Nephron progenitor cell (in vitro differentiated cells): ENCODE results near the gene RAB23.

ENCODE experiments used
- DNase-seq: peaks from one replicate; pipeline ENCODE4 v3.0.0; 2021
- H3K27ac Mint-ChIP-seq: 2 replicates; pipeline ENCODE4 v1.8.0; 2021; ENCODE audit warnings: mild to moderate bottlenecking, moderate library complexity, mixed read lengths
- H3K27me3 Mint-ChIP-seq: 2 replicates; pipeline ENCODE4 v1.8.0; 2021; ENCODE audit warnings: mild to moderate bottlenecking, low read depth, mixed read lengths; ENCODE audit not compliant: poor library complexity
- H3K36me3 Mint-ChIP-seq: 2 replicates; pipeline ENCODE4 v1.8.0; 2021; ENCODE audit warnings: low read depth, mixed read lengths
- H3K4me1 Mint-ChIP-seq: 2 replicates; pipeline ENCODE4 v1.8.0; 2021; ENCODE audit warnings: mixed read lengths
- H3K4me3 Mint-ChIP-seq: 2 replicates; pipeline ENCODE4 v1.8.0; 2021; ENCODE audit warnings: mild to moderate bottlenecking, moderate library complexity, mixed read lengths
- H3K9me3 Mint-ChIP-seq: 2 replicates; pipeline ENCODE4 v1.8.0; 2021; ENCODE audit warnings: mild to moderate bottlenecking, moderate library complexity, mixed read lengths
- TF ChIP-seq, protein P1 (sequence below): fragments of 200-600 bp; sonication (generic); IDR thresholded peaks from 2 replicates; pipeline ENCODE4 v1.5.0; 2021; ENCODE audit warnings: antibody characterized with exemption

RAB23 gene

DNA sequence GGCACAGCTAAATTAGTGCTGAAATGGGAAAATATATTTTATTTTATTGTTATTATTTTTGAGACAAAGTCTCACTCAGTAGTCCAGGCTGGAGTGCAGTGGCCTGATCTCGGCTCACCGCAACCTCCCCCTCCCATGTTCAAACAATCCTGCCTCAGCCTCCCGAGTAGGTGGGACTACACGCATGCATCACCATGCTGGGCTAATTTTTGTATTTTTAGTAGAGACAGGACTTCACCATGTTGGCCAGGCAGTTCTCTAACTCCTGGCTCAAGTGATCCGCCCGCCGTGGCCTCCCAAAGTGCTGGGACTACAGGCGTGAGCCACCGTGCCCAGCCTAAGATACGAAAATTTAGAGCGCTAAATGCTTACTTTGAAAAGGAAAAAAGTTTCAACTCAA is 4.8 kb downstream of the RAB23 start:
- H3K4me3 Mint-ChIP-seq: peak overlapping the region; percentile 30
- H3K27me3 Mint-ChIP-seq: no peaks in the 10 kb centered on the region
- DNase-seq: no peak
- TF ChIP-seq, protein P1, sequence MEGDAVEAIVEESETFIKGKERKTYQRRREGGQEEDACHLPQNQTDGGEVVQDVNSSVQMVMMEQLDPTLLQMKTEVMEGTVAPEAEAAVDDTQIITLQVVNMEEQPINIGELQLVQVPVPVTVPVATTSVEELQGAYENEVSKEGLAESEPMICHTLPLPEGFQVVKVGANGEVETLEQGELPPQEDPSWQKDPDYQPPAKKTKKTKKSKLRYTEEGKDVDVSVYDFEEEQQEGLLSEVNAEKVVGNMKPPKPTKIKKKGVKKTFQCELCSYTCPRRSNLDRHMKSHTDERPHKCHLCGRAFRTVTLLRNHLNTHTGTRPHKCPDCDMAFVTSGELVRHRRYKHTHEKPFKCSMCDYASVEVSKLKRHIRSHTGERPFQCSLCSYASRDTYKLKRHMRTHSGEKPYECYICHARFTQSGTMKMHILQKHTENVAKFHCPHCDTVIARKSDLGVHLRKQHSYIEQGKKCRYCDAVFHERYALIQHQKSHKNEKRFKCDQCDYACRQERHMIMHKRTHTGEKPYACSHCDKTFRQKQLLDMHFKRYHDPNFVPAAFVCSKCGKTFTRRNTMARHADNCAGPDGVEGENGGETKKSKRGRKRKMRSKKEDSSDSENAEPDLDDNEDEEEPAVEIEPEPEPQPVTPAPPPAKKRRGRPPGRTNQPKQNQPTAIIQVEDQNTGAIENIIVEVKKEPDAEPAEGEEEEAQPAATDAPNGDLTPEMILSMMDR: no peak
- peaks cover 76% of the 10 kb centered on the region for H3K36me3 Mint-ChIP-seq
- H3K4me1 Mint-ChIP-seq: peaks cover 12% of the 10 kb centered on the region
- H3K9me3 Mint-ChIP-seq: peaks cover 62% of the 10 kb centered on the region
- H3K27ac Mint-ChIP-seq: no peak overlapping the region

DNA sequence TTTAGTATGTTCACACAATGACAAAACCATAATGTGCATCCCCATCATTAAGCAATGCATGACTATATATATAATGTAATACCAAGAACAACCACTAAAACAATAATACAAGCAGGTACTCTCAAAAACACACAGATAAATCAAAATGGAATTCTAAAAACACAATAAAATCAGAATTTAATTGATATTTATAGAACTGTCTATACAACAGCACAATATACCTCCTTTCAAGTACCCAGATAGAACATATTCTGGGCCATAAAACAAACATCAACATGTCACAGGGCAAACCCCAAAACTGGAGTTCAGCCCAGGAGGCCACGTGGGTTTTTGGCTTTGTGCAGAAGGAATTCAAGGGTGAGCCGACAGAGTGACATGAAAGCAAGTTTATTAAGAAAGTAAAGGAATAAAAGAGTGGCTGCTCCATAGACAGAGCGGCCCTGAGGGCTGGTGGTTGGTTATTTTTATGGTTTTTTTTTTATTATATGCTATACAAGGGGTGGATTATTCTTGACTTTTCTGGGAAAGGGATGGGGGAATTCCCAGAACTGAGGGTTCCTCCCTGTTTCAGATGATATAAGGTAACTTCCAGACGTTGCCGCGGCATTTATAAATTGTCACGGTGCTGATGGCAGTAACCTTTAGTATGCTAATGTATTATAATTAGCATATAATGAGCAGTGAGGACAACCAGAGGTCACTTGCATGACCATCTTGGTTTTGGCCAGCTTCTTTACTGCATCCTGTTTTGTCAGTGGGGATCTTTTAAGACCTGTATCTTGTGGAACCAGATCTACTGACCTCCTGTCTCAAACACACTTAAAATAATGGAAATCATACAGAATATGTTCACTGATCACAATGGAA is 5.6 kb downstream of the RAB23 start:
- Mint-ChIP-seq H3K36me3 (peaks cover 83% of the 10 kb centered on the region), H3K27ac (no peak overlapping the region), H3K4me1 (peaks cover 10% of the 10 kb centered on the region), H3K9me3 (peaks cover 62% of the 10 kb centered on the region), H3K4me3 (no peak overlapping the region), H3K27me3 (no peaks in the 10 kb centered on the region)
- TF ChIP-seq, protein P1: no peak
- no peak for DNase-seq

DNA sequence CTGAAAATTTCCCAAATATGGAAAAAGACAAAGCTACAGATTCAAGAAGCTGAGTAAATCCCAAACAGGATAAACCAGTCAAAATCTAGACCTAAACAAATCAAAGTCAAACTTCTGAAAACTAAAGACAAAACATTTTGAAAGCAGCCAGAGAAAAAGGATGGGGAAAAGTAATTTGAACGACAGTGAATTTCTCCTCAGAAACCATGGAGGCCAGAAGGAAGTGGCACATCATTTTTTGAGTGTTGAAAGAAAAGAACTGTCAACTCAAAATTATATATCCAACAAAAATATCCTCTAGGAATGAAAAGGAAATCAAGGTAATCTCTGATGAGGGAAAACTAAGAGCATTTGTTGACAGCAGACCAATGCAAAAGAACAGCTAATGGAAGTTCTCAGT is 6.8 kb downstream of the RAB23 start:
- TF ChIP-seq, protein P1: no peak
- H3K9me3 Mint-ChIP-seq: peaks cover 59% of the 10 kb centered on the region
- H3K27ac Mint-ChIP-seq: no peak overlapping the region
- H3K27me3 Mint-ChIP-seq: no peaks in the 10 kb centered on the region
- H3K4me1 Mint-ChIP-seq: peaks cover under 1% of the 10 kb centered on the region
- no peak for DNase-seq
- H3K4me3 Mint-ChIP-seq: no peak overlapping the region
- H3K36me3 Mint-ChIP-seq: peaks cover 79% of the 10 kb centered on the region

DNA sequence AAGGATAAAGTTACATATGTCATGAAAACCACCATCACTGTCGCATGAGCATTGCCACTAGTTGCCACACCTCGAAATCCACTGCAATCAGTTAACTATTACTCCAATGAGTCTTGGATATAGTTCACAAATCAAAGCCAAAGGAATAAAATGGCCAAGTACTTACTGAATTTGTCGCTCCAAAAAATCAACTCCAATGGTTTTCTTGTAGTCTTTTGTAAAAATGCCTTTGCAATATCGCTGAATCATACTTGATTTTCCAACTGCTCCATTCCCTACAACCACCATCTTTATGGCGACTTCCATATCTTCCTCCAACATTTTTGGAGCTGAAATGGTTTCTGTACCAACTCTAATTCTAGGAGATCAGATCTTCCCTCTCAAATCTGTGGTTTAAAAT is 12.0 kb downstream of the RAB23 start:
- no peaks in the 10 kb centered on the region for H3K27me3 Mint-ChIP-seq

DNA sequence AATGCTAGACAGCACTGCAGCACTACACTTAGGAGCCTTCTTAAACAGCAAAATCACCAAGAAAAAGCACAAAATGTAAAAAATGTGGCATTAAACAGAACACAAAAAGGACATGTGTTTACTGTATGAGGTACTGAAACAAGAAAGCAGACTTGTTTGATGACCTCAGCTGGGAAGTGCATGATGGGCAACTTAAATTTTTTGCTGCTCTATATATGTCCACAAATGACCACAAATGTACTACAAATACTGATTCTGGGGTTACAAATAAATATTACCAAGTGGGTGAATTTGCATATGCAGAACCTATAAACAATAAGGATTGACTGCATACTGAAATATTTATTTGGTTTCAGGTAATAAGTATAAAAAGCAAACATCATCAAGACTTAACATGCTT is 13.1 kb downstream of the RAB23 start:
- DNase-seq: no peak
- H3K27ac Mint-ChIP-seq: no peak overlapping the region
- H3K4me1 Mint-ChIP-seq: peaks cover 5% of the 10 kb centered on the region
- H3K4me3 Mint-ChIP-seq: no peak overlapping the region
- TF ChIP-seq, protein P1: no peak
- no peaks in the 10 kb centered on the region for H3K9me3 Mint-ChIP-seq
- H3K36me3 Mint-ChIP-seq: peaks cover 36% of the 10 kb centered on the region
- no peaks in the 10 kb centered on the region for H3K27me3 Mint-ChIP-seq

More for the DNA sequence above, 12.0 kb downstream of the RAB23 start:
- Mint-ChIP-seq H3K36me3 (peaks cover 46% of the 10 kb centered on the region), H3K9me3 (peaks cover 8% of the 10 kb centered on the region), H3K4me3 (no peak overlapping the region), H3K27ac (peak overlapping the region; percentile 27), H3K4me1 (peaks cover 5% of the 10 kb centered on the region)
- TF ChIP-seq, protein P1: no peak
- DNase-seq: no peak

DNA sequence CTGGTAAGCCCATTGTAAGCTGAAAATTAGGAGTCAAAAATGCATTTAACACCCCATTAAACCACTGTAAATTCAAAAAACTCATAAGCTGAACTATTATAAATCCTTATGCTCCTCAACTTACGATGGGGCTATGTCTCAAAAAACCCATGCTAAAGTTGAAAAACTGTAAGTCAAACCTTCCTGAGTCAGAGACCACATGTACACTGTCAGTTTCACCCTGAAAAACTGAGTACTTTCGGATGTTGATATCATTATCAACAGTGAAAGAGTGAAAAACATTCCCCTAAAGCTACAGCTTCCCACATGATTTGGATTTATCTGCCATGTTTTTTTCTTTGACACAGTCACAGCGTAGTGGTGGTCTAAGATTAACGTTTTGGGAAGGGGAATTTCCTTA is 14.2 kb downstream of the RAB23 start:
- Mint-ChIP-seq H3K36me3 (peaks cover 29% of the 10 kb centered on the region), H3K4me1 (peaks cover 5% of the 10 kb centered on the region), H3K27me3 (no peaks in the 10 kb centered on the region), H3K4me3 (no peak overlapping the region), H3K27ac (no peak overlapping the region), H3K9me3 (no peaks in the 10 kb centered on the region)
- TF ChIP-seq, protein P1: no peak
- no peak for DNase-seq
